ENCODE data around the gene TRAPPC2L. TPM values are rescaled to one million over a fixed set of nuclear protein-coding genes. Genes with fewer than 3 reads are reported as not detected.

TRAPPC2L gene
- total RNA-seq, 1 experiment from 2014 or later = 79.1 TPM

- no TSS peak for BruUV-seq (replicated peaks)
- H3K9me3 Mint-ChIP-seq (ENCODE audit: low read depth, unreplicated experiment) = no peaks in the 10 kb centered on the region
- H3K27ac Mint-ChIP-seq (ENCODE audit: unreplicated experiment) = no peak overlapping the region
- H3K4me3 Mint-ChIP-seq (ENCODE audit: low read depth, unreplicated experiment) = no peak overlapping the region
- peaks cover 6% of the 10 kb centered on the region for H3K4me1 Mint-ChIP-seq (ENCODE audit: low read depth, unreplicated experiment)
- intact Hi-C loops (cut with micrococcal nuclease; ENCODE audit: unreplicated experiment) = loop anchor here (5.0 kb wide), 1 partner anchor 402 kb away; the partner anchor contains the start of gene ZNF778
- peaks cover 42% of the 10 kb centered on the region for H3K36me3 Mint-ChIP-seq (ENCODE audit: insufficient read depth, unreplicated experiment)
- no peak for TF ChIP-seq CTCF (IDR thresholded peaks at IDR 0.05; ENCODE audit: unreplicated experiment)
- no peaks in the 10 kb centered on the region for H3K27me3 Mint-ChIP-seq (ENCODE audit: unreplicated experiment)
- DNase-seq = no peak
- CTCF ChIA-PET = interaction anchor here (1.3 kb wide), 1 partner anchor 42 kb away, joined by 8 read pairs; the partner anchor contains the start of genes GALNS and TRAPPC2L
Observed at GRCh38 chr16:88815227-88815626, 41.7 kb upstream of the TRAPPC2L start.

- Mint-ChIP-seq H3K4me1 (ENCODE audit: low read depth, unreplicated experiment) (no peaks in the 10 kb centered on the region), H3K4me3 (ENCODE audit: low read depth, unreplicated experiment) (no peak overlapping the region), H3K27me3 (ENCODE audit: unreplicated experiment) (no peaks in the 10 kb centered on the region), H3K36me3 (ENCODE audit: insufficient read depth, unreplicated experiment) (peaks cover 33% of the 10 kb centered on the region), H3K27ac (ENCODE audit: unreplicated experiment) (no peak overlapping the region), H3K9me3 (ENCODE audit: low read depth, unreplicated experiment) (no peaks in the 10 kb centered on the region)
- no TSS peak for BruUV-seq (replicated peaks)
- CTCF ChIA-PET = interaction anchor here (0.6 to 1.3 kb wide), 2 partner anchors 41 to 128 kb away, joined by 3 to 8 read pairs; partner anchors contain the start of genes GALNS and TRAPPC2L
- intact Hi-C loops (cut with micrococcal nuclease; ENCODE audit: unreplicated experiment) = loop anchor here (5.0 kb wide), 1 partner anchor 401 kb away; the partner anchor contains the start of gene ZNF778
- DNase-seq = peak; percentile 84
- peak; percentile 96 for TF ChIP-seq CTCF (IDR thresholded peaks at IDR 0.05; ENCODE audit: unreplicated experiment)
Observed at GRCh38 chr16:88815901-88816589, 40.9 kb upstream of the TRAPPC2L start.

- Mint-ChIP-seq H3K27ac (ENCODE audit: unreplicated experiment) (no peak overlapping the region), H3K4me1 (ENCODE audit: low read depth, unreplicated experiment) (no peaks in the 10 kb centered on the region), H3K27me3 (ENCODE audit: unreplicated experiment) (no peaks in the 10 kb centered on the region), H3K4me3 (ENCODE audit: low read depth, unreplicated experiment) (no peak overlapping the region), H3K9me3 (ENCODE audit: low read depth, unreplicated experiment) (no peaks in the 10 kb centered on the region), H3K36me3 (ENCODE audit: insufficient read depth, unreplicated experiment) (peaks cover 24% of the 10 kb centered on the region)
- intact Hi-C loops (cut with micrococcal nuclease; ENCODE audit: unreplicated experiment) = loop anchor here (5.0 kb wide), 1 partner anchor 400 kb away; the partner anchor contains the start of gene ZNF778
- CTCF ChIA-PET = interaction anchor here (1.3 kb wide), 1 partner anchor 40 kb away, joined by 8 read pairs; the partner anchor contains the start of genes GALNS and TRAPPC2L
- no TSS peak for BruUV-seq (replicated peaks)
- no peak for DNase-seq
- TF ChIP-seq CTCF (IDR thresholded peaks at IDR 0.05; ENCODE audit: unreplicated experiment) = no peak
Observed at GRCh38 chr16:88816736-88817535, 40.0 kb upstream of the TRAPPC2L start.

- no peak for TF ChIP-seq CTCF (IDR thresholded peaks at IDR 0.05; ENCODE audit: unreplicated experiment)
- CTCF ChIA-PET = interaction anchor here (0.6 to 1.6 kb wide), 3 partner anchors 40 to 353 kb away, joined by 3 to 4 read pairs (median 3); no protein-coding TSS in a partner anchor
- intact Hi-C loops (cut with micrococcal nuclease; ENCODE audit: unreplicated experiment) = loop anchor here (5.0 kb wide), 1 partner anchor 399 kb away; the partner anchor contains the start of gene ZNF778
- H3K27me3 Mint-ChIP-seq (ENCODE audit: unreplicated experiment) = no peaks in the 10 kb centered on the region
- H3K36me3 Mint-ChIP-seq (ENCODE audit: insufficient read depth, unreplicated experiment) = peaks cover 14% of the 10 kb centered on the region
- no peak for DNase-seq
- no peaks in the 10 kb centered on the region for H3K9me3 Mint-ChIP-seq (ENCODE audit: low read depth, unreplicated experiment)
- BruUV-seq (replicated peaks) = no TSS peak
- H3K4me3 Mint-ChIP-seq (ENCODE audit: low read depth, unreplicated experiment) = no peak overlapping the region
- no peaks in the 10 kb centered on the region for H3K4me1 Mint-ChIP-seq (ENCODE audit: low read depth, unreplicated experiment)
- H3K27ac Mint-ChIP-seq (ENCODE audit: unreplicated experiment) = no peak overlapping the region
Observed at GRCh38 chr16:88817785-88818574, 38.9 kb upstream of the TRAPPC2L start.
